Mesendoderm (in vitro differentiated cells): ENCODE measurements around the gene SSR3.

Source experiments
- DNase-seq: peaks from one replicate; pipeline ENCODE4 v3.0.0; 2013
- H2AK5ac ChIP-seq: 2 replicates; pipeline ENCODE4 v1.6.1; 2013; ENCODE audit warnings: low read length, inconsistent platforms
- H2BK120ac ChIP-seq: 2 replicates; pipeline ENCODE4 v1.6.1; 2013; ENCODE audit warnings: low read depth, mild to moderate bottlenecking, low read length, moderate library complexity, mixed read lengths
- H2BK15ac ChIP-seq: replicated peaks from 2 replicates; pipeline ENCODE4 v1.6.1; 2013; ENCODE audit warnings: low read depth, mild to moderate bottlenecking, moderate library complexity
- H2BK5ac ChIP-seq: 2 replicates; pipeline ENCODE4 v1.6.1; 2013; ENCODE audit warnings: low read length, inconsistent platforms
- H3K18ac ChIP-seq: 2 replicates; pipeline ENCODE4 v1.6.1; 2013; ENCODE audit warnings: mild to moderate bottlenecking, low read length, mixed read lengths
- H3K23ac ChIP-seq: one replicate; pipeline ENCODE4 v1.6.1; 2013; ENCODE audit warnings: low read length
- H3K27ac ChIP-seq: 2 replicates; pipeline ENCODE4 v1.5.1; 2013; ENCODE audit warnings: low read depth, mild to moderate bottlenecking, inconsistent platforms, low read length, moderate library complexity
- H3K27me3 ChIP-seq: 2 replicates; pipeline ENCODE4 v1.6.1; 2013; ENCODE audit warnings: low read length, control low read depth, mild to moderate bottlenecking, inconsistent platforms; ENCODE audit not compliant: insufficient read depth, poor library complexity
- H3K36me3 ChIP-seq: 2 replicates; pipeline ENCODE4 v1.6.1; 2013; ENCODE audit warnings: low read length, inconsistent platforms; ENCODE audit not compliant: control insufficient read depth, insufficient read depth
- H3K4ac ChIP-seq: one replicate; pipeline ENCODE4 v1.6.1; 2013; ENCODE audit warnings: low read depth, mild to moderate bottlenecking, low read length, moderate library complexity
- H3K4me1 ChIP-seq: 2 replicates; pipeline ENCODE4 v1.6.1; 2013; ENCODE audit warnings: low read depth, low read length, inconsistent platforms; ENCODE audit not compliant: control insufficient read depth
- H3K4me2 ChIP-seq: 2 replicates; pipeline ENCODE4 v1.6.1; 2013; ENCODE audit warnings: low read length
- H3K4me3 ChIP-seq: 2 replicates; pipeline ENCODE4 v1.5.1; 2013; ENCODE audit warnings: mild to moderate bottlenecking, low read length
- H3K56ac ChIP-seq: one replicate; pipeline ENCODE4 v1.6.1; 2013; ENCODE audit warnings: low read length
- H3K79me1 ChIP-seq: 2 replicates; pipeline ENCODE4 v1.6.1; 2013; ENCODE audit warnings: low read length, inconsistent platforms
- H3K79me2 ChIP-seq: 2 replicates; pipeline ENCODE4 v1.6.1; 2013; ENCODE audit warnings: mild to moderate bottlenecking, low read length; ENCODE audit not compliant: control insufficient read depth, insufficient read depth
- H3K9ac ChIP-seq: 2 replicates; pipeline ENCODE4 v1.6.1; 2013; ENCODE audit warnings: low read length, inconsistent platforms
- H4K5ac ChIP-seq: one replicate; pipeline ENCODE4 v1.6.1; 2013; ENCODE audit warnings: low read length
- H4K8ac ChIP-seq: one replicate; pipeline ENCODE4 v1.6.1; 2013; ENCODE audit warnings: low read depth, mild to moderate bottlenecking, control low read depth, low read length, moderate library complexity
- WGBS: extraction: QIAGEN DNeasy Blood & Tissue Kit; methylation state at CpG from one replicate; pipeline ENCODE4 v1.1.7; 2013; ENCODE audit warnings: low lambda C conversion rate, missing lambda C conversion rate; ENCODE audit not compliant: insufficient coverage; ENCODE audit errors: extremely low coverage; 5-methylcytosine and 5-hydroxymethylcytosine counted together

SSR3 gene

DNA sequence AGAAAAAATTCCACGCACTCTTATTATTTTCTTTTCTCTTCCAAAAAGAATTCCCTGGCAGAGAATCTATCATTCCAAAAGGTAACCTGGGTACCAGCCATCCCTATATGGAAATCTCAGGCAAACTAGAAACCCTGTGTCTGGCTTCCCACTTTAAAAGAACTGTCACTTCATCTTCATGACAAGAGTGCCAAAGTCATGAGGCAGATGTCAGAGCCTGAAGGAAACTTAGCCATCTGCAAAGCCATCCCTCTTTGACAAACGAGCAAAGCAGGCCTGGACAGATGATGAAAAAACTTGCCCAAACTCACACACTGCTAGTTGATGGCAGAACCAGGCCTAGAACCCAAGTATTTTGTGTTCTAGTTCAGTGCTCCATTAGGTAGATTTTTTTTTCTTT lies 15.9 kb downstream of the SSR3 start:
- Histone ChIP-seq H3K18ac (no peak overlapping the region), H3K27ac (no peak overlapping the region), H2BK15ac (no peak overlapping the region), H3K4ac (no peak overlapping the region), H3K4me1 (no peaks in the 10 kb centered on the region), H2BK120ac (no peak overlapping the region), H3K4me2 (no peak overlapping the region), H3K23ac (no peak overlapping the region), H3K56ac (no peak overlapping the region), H2AK5ac (no peak overlapping the region), H4K8ac (no peak overlapping the region), H2BK5ac (no peak overlapping the region), H4K5ac (no peak overlapping the region), H3K9ac (no peak overlapping the region), H3K79me1 (no peaks in the 10 kb centered on the region), H3K79me2 (no peaks in the 10 kb centered on the region), H3K36me3 (peaks cover 2% of the 10 kb centered on the region), H3K4me3 (no peak overlapping the region), H3K27me3 (no peaks in the 10 kb centered on the region)
- no CpG with 5 or more reads among the region's 2 CpGs for WGBS
- DNase-seq: no peak

DNA sequence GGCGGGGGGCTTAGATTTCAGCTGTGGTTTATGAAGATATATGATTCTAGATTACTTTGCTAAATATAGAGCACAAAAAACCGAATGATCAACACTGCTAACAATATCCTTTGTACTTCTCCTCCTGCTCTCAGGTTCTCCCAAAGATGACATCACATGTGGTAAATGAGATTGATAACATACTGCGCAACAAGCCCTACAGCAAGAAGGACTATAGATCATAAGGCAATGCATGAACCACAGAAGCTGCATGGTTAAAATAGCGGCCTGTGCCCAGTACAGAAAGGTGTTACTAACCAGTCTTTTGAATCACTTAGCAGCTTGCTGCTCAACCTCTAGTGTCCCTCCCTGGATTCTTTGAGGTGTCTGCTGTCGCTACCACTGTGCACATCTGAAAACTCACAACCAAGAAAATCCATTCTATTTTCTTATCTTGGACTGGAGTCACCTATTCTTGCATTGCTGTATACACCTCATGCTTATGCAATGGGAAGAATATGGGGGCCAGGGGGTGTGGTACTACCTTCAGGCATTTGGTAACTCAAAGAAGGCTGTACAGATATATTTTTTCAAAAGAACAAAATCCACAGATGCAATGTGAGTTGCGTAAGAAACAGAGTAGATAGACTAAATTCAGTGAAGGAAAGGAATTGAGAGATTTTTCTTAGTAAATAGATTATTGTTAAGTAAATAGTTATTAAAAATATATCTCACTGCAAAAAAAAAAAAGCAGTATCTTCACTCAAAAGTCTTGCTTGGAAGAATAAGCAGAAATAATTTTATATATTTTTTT lies 18.2 kb downstream of the SSR3 start:
- Histone ChIP-seq H2BK5ac (no peak overlapping the region), H3K4ac (no peak overlapping the region), H3K79me2 (no peaks in the 10 kb centered on the region), H3K4me1 (no peaks in the 10 kb centered on the region), H3K79me1 (no peaks in the 10 kb centered on the region), H3K27ac (no peak overlapping the region), H3K36me3 (peaks cover 2% of the 10 kb centered on the region), H3K4me2 (no peak overlapping the region), H4K8ac (no peak overlapping the region), H3K9ac (no peak overlapping the region), H3K23ac (no peak overlapping the region), H3K27me3 (no peaks in the 10 kb centered on the region), H2BK120ac (no peak overlapping the region), H3K4me3 (no peak overlapping the region), H4K5ac (no peak overlapping the region), H3K18ac (no peak overlapping the region), H2AK5ac (no peak overlapping the region), H2BK15ac (no peak overlapping the region), H3K56ac (no peak overlapping the region)
- no CpG with 5 or more reads among the region's 6 CpGs for WGBS
- no peak for DNase-seq

DNA sequence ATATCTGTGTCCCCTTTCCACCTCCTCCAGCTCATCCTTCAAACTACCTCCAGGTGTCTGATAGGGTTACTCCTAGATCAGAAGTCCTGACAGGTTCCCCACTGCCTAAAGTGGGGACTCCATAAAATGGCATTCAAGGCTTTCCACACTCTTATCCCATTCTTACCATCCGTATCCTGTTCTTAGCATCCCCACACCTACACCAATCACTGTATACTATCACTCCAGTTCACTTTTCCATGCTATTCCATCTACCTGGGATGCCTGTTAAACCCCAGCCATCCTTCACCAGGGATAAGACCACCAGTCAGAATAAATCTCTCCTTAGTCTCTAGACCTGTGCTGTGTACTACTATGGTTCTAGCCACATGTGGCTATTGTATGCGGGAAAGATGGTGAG lies 19.1 kb downstream of the SSR3 start:
- Histone ChIP-seq H3K79me1 (no peaks in the 10 kb centered on the region), H3K27me3 (no peaks in the 10 kb centered on the region), H3K9ac (no peak overlapping the region), H3K27ac (no peak overlapping the region), H3K4ac (no peak overlapping the region), H3K4me1 (no peaks in the 10 kb centered on the region), H4K8ac (peak overlapping the region; percentile 40), H2BK5ac (no peak overlapping the region), H3K79me2 (no peaks in the 10 kb centered on the region), H3K56ac (no peak overlapping the region), H3K4me3 (no peak overlapping the region), H3K4me2 (no peak overlapping the region), H2AK5ac (no peak overlapping the region), H3K23ac (no peak overlapping the region), H3K36me3 (peaks cover 2% of the 10 kb centered on the region), H2BK15ac (no peak overlapping the region), H3K18ac (no peak overlapping the region), H2BK120ac (no peak overlapping the region), H4K5ac (no peak overlapping the region)
- no peak for DNase-seq
- WGBS: no CpG with 5 or more reads among the region's 2 CpGs

DNA sequence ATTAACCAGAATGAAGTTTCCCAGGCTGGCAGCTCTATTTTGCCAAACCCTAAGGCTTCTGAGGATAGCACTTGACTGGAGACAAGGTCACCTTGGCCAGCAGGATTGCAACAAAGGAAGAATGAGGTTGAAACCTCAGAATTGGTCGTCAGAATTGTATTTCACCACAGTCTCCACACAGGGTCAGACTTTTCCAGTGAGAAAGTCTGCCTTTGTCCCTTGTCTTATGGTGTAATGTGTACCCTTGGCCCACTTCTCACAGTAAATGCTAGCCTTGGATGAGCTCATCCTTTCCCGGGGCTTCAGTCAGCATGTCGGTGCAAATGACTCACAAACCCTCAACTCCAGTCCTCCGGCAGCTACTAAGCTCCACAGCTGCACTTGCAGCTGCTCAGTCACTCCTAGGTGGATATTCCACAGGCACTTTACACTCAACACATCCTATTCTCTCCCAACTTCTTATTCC lies 19.7 kb downstream of the SSR3 start:
- Histone ChIP-seq H3K4me3 (no peak overlapping the region), H3K79me1 (no peaks in the 10 kb centered on the region), H3K18ac (no peak overlapping the region), H3K27me3 (no peaks in the 10 kb centered on the region), H3K4me1 (no peaks in the 10 kb centered on the region), H2BK15ac (no peak overlapping the region), H3K9ac (no peak overlapping the region), H3K36me3 (peaks cover 2% of the 10 kb centered on the region), H2BK5ac (no peak overlapping the region), H2BK120ac (no peak overlapping the region), H3K56ac (no peak overlapping the region), H3K79me2 (no peaks in the 10 kb centered on the region), H4K5ac (no peak overlapping the region), H3K4ac (no peak overlapping the region), H3K27ac (no peak overlapping the region), H3K23ac (no peak overlapping the region), H3K4me2 (no peak overlapping the region), H4K8ac (no peak overlapping the region), H2AK5ac (no peak overlapping the region)
- WGBS: no CpG with 5 or more reads among the region's 4 CpGs
- peak; percentile 94 for DNase-seq

DNA sequence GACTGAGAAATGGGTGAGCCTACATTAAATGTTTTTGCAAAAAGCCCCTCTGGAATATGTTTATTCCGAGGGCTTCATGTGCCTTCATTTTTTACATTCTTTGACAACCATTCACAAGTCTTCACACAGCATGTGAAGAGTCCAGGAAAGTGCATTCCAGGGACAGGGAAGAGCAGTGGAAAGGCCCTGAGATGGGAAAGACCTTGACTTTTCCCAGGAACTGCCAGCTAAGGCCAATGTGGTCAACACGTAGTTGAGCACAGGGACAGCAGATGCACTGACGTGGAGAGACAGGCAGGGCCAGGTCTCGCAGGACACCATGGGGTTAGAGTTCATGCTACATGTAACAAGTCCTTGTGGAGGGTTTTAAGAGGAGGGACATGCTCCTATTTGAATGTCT lies 21.7 kb downstream of the SSR3 start:
- no peak overlapping the region for H2BK120ac ChIP-seq
- H3K9ac ChIP-seq: no peak overlapping the region
- H3K4me1 ChIP-seq: no peaks in the 10 kb centered on the region
- no peaks in the 10 kb centered on the region for H3K79me1 ChIP-seq
- no peak overlapping the region for H2BK5ac ChIP-seq
- no peaks in the 10 kb centered on the region for H3K79me2 ChIP-seq
- no peak overlapping the region for H3K27ac ChIP-seq
- H2AK5ac ChIP-seq: no peak overlapping the region
- H3K4me2 ChIP-seq: no peak overlapping the region
- no peak overlapping the region for H4K5ac ChIP-seq
- H3K36me3 ChIP-seq: no peaks in the 10 kb centered on the region
- no peak overlapping the region for H3K4ac ChIP-seq
- H3K18ac ChIP-seq: no peak overlapping the region
- WGBS: no CpG with 5 or more reads among the region's 4 CpGs
- no peak overlapping the region for H2BK15ac ChIP-seq
- no peak overlapping the region for H3K56ac ChIP-seq
- no peak overlapping the region for H4K8ac ChIP-seq
- no peaks in the 10 kb centered on the region for H3K27me3 ChIP-seq
- DNase-seq: peak; percentile 36
- no peak overlapping the region for H3K23ac ChIP-seq
- H3K4me3 ChIP-seq: no peak overlapping the region

DNA sequence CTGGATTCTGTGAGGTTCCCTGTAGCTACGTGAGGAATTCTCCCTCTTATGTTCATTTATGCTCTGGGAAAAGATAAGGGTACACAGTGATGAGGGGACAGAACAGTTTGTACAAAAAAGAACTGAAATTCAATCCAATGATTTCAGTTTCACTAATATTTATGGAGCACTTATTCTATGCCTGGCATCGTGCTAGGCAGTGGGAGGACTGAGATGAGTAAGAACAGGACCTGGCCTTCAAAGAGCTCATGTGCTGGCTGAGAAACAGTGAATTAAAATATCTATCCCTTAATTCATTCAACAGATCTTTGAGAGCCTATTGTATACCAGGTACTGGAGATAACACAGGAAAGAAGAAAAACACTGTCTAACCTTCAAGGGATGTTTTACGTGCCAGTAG lies 22.2 kb downstream of the SSR3 start:
- Histone ChIP-seq H3K56ac (no peak overlapping the region), H3K4me3 (no peak overlapping the region), H2BK15ac (no peak overlapping the region), H3K18ac (no peak overlapping the region), H3K9ac (no peak overlapping the region), H2BK120ac (no peak overlapping the region), H3K36me3 (no peaks in the 10 kb centered on the region), H3K79me2 (no peaks in the 10 kb centered on the region), H4K8ac (no peak overlapping the region), H3K27ac (no peak overlapping the region), H3K23ac (no peak overlapping the region), H3K4me1 (no peaks in the 10 kb centered on the region), H3K27me3 (no peaks in the 10 kb centered on the region), H3K79me1 (no peaks in the 10 kb centered on the region), H4K5ac (no peak overlapping the region), H3K4me2 (no peak overlapping the region), H2BK5ac (no peak overlapping the region), H2AK5ac (no peak overlapping the region), H3K4ac (no peak overlapping the region)
- no CpG with 5 or more reads among the region's 3 CpGs for WGBS
- no peak for DNase-seq
